ENCODE data around the gene KNSTRN.

DNA sequence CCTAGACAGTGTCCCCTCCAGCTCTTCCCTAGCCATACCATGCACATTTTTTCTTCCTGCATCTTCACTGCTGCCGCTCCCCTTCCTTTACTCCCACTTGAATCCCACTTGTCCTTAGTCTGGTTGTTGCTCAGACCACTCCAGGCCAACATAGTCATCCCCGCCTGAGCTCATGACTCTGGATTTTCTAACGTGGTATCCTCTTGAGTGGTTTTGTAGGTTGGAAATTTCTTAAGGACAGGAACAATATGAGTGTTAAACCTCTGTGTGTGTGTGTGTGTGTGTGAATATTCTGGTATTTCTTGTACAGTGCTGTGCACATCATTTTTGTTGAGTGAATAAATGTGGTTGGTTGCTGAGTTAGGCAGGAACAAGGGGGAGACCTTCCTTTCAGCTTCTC, 61.3 kb downstream of the KNSTRN start:
- no peak for TF ChIP-seq E2F6 (IDR thresholded peaks at IDR 0.05)
- no peak for TF ChIP-seq KDM5A (IDR thresholded peaks at IDR 0.05; ENCODE audit: low read length)
- TF ChIP-seq, protein P1, sequence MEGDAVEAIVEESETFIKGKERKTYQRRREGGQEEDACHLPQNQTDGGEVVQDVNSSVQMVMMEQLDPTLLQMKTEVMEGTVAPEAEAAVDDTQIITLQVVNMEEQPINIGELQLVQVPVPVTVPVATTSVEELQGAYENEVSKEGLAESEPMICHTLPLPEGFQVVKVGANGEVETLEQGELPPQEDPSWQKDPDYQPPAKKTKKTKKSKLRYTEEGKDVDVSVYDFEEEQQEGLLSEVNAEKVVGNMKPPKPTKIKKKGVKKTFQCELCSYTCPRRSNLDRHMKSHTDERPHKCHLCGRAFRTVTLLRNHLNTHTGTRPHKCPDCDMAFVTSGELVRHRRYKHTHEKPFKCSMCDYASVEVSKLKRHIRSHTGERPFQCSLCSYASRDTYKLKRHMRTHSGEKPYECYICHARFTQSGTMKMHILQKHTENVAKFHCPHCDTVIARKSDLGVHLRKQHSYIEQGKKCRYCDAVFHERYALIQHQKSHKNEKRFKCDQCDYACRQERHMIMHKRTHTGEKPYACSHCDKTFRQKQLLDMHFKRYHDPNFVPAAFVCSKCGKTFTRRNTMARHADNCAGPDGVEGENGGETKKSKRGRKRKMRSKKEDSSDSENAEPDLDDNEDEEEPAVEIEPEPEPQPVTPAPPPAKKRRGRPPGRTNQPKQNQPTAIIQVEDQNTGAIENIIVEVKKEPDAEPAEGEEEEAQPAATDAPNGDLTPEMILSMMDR (IDR thresholded peaks at IDR 0.05; ENCODE audit: control extremely low read depth in 1 of 3, insufficient read depth in 1 of 3, low read depth in 1 of 3, low read length in 3 of 3): no peak
- TF ChIP-seq TCF12 (IDR thresholded peaks at IDR 0.05; ENCODE audit: low read depth, low read length): no peak
- TF ChIP-seq EGR1 (IDR thresholded peaks at IDR 0.05; ENCODE audit: borderline replicate concordance, low read depth, low read length): no peak
- no peak for TF ChIP-seq SUZ12 (IDR thresholded peaks at IDR 0.05; ENCODE audit: low read length)
- no peak for TF ChIP-seq GABPA (IDR thresholded peaks at IDR 0.05; ENCODE audit: borderline replicate concordance, insufficient read depth, low read length)
- no peak for TF ChIP-seq EZH2 (IDR thresholded peaks at IDR 0.05; ENCODE audit: low read depth, low read length, severe bottlenecking)
- no peak for TF ChIP-seq CHD1 (IDR thresholded peaks at IDR 0.05; ENCODE audit: low read depth, low read length)
- no peak for TF ChIP-seq EP300 (IDR thresholded peaks at IDR 0.05; ENCODE audit: borderline replicate concordance in 1 of 2, low read depth in 2 of 2, low read length in 2 of 2)
- no peak for TF ChIP-seq POLR2A (IDR thresholded peaks at IDR 0.05; ENCODE audit: control extremely low read depth in 1 of 2, low read depth in 2 of 2, low read length in 2 of 2)

Measured in H1 (cell line).